Gastroesophageal sphincter (tissue), 3 donors: Measurements from ENCODE around the gene FNDC3B.

Source experiments
- POLR2A ChIP-seq, 2 donors: fragments of 450-650 bp; IDR thresholded peaks; one replicate each; pipeline ENCODE4 v1.6.1; 2017; ENCODE audit warnings: antibody characterized with exemption in 2 of 2, mild to moderate bottlenecking in 2 of 2, moderate library complexity in 1 of 2
- TF ChIP-seq, protein P1 (sequence below), 4 experiments: fragments of 200-600 bp in 2 of 4; fragments of 450-650 bp in 2 of 4; sonication (generic) in 1 of 4; IDR thresholded peaks; one replicate each; pipeline ENCODE4 v1.5.1; 2017 to 2019; ENCODE audit warnings: antibody characterized with exemption in 4 of 4, mild to moderate bottlenecking in 2 of 4, moderate library complexity in 2 of 4

DNA sequence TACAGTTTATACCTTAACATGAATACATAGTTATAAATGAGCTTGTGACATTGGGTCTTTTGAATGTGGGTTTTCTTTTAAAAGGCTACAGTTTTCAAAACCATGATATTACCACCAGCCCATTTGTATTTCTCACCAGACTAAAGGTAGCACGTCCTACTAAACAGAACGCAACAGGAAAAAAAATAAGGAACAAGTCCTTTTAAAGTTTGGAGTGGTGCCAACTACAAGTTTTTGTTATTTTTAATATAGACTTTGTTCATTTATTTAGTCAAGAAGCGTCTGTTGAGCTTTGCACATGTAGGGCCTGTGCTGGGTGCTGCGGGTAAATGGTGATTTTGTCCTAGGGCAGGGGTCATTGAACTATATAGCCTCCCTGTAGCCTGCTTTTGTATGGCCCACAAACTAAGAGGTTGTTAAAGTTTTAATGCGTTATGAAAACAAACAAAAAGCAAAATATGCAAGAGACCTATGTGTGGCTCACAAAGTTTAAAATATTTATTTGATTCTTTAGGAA is 244.5 kb downstream of the FNDC3B start:
- TF ChIP-seq POLR2A (IDR thresholded peaks at IDR 0.05): no peak
- TF ChIP-seq, protein P1, sequence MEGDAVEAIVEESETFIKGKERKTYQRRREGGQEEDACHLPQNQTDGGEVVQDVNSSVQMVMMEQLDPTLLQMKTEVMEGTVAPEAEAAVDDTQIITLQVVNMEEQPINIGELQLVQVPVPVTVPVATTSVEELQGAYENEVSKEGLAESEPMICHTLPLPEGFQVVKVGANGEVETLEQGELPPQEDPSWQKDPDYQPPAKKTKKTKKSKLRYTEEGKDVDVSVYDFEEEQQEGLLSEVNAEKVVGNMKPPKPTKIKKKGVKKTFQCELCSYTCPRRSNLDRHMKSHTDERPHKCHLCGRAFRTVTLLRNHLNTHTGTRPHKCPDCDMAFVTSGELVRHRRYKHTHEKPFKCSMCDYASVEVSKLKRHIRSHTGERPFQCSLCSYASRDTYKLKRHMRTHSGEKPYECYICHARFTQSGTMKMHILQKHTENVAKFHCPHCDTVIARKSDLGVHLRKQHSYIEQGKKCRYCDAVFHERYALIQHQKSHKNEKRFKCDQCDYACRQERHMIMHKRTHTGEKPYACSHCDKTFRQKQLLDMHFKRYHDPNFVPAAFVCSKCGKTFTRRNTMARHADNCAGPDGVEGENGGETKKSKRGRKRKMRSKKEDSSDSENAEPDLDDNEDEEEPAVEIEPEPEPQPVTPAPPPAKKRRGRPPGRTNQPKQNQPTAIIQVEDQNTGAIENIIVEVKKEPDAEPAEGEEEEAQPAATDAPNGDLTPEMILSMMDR (IDR thresholded peaks at IDR 0.05): no peak
